HG02610 (cell line): Measurements from ENCODE around the gene RCL1.
"Not testable (repeated sequence)": the region's sequence is repeated elsewhere in the genome, so short reads cannot be mapped to it uniquely, and the experiment has no call there.

Experiments
- ATAC-seq: cut with Tn5 transposase; IDR thresholded peaks from one replicate; pipeline ENCODE4 v1.9.1; 2021; ENCODE audit warnings: mild to moderate bottlenecking, moderate library complexity; ENCODE audit not compliant: unreplicated experiment

The RCL1 gene

DNA sequence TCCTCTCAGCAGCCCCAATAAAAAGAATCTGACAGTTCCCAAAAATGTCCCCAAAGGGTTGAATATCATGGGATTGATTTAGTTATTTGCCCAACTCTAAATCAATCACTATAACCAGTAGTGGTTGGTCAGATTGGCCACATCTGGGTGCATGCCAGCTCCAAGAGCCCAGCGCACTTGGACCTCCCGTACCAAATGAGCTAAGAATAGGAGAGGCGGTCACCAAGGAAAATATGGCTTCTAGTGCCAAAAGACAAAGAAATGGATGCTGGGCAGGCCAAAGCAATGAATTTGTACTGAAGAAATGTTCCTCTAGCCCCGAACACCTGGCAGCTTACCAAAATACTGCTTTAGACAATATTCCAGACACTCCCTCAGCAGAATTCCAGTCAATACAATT, 80.3 kb downstream of the RCL1 start:
- ATAC-seq: no peak

DNA sequence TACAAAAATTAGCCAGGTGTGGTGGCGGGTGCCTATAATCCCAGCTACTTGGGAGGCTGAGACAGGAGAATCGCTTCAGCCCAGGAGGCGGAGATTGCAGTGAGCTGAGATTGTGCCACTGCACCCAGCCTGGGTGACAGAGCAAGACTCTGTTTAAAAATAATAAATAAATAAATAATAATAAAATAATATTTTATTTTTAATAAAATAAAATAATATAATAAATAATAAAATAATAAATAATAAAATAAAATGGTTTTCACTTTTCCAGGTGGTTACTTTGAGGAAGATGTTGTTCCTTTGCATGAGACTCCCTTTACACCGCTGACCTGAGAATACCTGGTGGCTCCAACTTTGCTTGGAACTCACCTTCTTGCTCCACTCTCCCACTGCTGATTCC, 82.8 kb downstream of the RCL1 start:
- no peak for ATAC-seq

DNA sequence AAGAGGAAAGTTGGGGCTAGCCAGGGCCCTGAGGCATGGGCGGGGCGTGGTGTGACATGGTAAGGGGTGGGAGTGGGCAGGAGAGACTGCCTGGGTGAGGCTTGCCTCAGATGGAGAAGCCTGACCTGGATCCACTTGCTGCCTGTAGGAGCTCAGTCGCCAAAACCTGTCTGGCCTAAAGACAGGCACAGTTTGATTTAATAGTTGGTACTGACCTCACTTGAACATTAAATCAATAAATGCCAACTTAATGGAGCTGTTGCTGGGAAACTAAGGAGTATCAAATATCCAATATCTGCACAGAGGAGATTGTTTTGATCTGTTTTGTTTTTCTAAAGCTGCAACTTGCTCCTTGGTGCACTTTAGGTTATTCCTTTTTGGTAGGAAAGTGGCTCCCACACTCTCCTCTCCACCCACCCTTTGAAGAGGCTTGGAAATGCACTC, 86.4 kb downstream of the RCL1 start:
- no peak for ATAC-seq

DNA sequence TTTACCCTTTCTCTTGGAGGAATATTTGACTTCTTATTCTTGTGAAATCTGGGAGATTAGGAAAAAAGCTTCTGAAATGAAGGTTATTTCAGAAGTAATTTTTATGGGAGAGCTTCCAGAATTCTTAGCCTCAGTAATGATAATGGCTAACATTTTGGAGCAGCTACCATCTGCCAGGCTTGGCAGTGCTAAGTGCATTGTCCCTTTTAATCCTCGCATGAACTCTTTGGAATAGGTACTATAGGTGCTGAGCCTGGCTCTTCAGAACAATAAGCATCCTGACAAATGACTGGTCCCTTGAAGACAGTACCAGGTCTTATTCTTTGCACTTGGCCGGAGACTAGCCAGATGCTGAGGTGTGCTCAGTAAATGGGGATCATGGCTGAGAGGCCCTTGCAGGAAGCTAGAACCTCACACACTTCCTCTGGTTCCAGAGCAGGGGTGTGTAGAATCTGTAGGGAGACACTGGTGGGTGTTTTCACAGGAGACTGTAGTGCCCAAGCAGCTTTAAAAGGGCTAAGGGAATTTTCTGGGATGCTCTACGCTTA, 90.7 kb downstream of the RCL1 start:
- no peak for ATAC-seq

DNA sequence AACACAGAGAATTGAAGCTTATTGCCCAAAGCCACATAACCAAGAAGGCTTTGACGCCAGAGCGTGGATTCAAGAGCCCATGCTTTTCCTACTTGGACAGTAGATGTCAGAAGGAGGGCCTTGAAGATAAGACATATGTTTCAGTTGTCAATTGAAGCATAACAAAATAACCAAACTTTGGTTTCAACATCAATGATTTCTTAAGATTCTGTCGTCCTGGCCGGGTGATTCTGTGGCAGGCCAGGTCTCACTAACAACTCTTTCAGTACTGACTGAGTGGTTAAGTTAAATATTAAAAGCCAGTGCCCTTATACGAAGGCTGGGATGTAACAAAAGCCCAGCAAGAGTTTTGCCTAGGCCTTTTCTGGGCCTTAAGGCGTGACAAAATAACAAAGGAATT, 94.0 kb downstream of the RCL1 start:
- ATAC-seq: peak; percentile 96

DNA sequence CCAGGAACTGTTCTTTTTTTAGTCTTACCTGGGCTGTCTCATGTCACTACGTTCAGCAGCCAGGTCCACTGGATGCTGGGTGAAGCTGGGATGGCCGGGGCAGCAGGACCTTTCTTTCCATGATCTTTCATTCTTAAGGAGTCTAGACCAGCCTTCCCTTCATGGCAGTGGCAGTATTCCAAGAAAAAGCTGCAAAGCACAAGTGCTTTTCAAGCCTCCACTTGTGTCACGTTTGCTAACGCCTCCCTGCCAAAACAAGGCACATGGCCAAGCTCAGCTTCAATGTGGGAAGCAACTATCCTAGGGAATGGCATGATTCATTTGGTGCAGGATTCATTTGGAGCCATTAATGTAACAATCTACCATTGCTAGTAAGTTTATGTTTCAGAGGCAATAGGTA, 94.8 kb downstream of the RCL1 start:
- no peak for ATAC-seq

DNA sequence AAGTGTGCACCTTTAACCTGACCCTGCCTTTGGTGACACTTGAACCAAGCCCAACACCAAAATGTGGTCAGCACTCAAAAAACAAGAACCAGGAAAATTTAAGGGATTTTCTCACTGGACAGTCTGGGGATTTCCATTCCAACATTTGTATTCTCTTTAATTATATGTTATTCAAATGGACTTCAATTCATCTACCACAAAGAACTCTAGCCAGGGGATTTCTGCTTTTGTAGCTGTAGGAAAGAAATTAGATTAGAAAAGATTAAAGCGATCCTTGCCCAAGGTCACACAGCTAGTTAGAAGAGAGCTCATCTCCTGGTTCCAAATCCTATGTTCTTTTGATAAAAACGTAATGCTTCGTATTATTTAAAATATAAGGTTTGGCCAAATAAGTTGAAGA, 97.5 kb downstream of the RCL1 start:
- ATAC-seq: no peak

DNA sequence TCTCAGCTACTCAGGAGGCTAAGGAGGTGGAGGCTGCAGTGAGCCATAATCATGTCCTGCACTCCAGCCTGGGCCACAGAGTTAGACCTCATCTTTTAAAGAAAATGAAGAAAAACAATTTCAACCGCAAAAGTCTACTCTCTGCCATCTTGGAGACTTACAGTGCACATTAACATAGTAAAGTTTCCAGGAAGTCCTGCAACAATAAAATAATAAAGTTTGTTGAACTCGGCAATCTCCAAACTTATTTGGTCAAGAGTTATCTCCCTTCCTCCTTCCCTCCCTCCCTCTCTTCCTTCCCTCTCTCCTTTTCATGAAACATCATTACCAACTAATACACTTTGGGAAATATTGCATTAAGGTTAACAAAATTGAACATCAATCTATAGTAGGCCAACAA, 98.2 kb downstream of the RCL1 start:
- no peak for ATAC-seq

DNA sequence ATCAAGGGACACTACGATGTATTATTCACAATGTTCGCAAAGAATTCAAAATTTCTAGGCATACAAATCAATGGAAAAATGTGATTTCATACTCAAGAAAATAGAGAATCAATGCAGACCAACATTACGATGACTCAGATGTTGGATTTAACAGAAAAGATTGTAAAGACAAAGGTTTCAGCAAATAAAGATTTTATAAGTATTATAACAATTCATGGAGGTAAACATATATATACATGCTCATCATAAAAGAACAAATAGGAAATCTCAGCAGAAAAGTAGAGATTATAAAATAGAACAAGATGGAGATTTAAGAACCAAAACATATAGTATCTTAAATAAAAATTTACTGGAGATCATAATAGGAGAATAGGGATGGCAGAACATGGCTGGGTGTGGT, 98.9 kb downstream of the RCL1 start:
- ATAC-seq: no peak

DNA sequence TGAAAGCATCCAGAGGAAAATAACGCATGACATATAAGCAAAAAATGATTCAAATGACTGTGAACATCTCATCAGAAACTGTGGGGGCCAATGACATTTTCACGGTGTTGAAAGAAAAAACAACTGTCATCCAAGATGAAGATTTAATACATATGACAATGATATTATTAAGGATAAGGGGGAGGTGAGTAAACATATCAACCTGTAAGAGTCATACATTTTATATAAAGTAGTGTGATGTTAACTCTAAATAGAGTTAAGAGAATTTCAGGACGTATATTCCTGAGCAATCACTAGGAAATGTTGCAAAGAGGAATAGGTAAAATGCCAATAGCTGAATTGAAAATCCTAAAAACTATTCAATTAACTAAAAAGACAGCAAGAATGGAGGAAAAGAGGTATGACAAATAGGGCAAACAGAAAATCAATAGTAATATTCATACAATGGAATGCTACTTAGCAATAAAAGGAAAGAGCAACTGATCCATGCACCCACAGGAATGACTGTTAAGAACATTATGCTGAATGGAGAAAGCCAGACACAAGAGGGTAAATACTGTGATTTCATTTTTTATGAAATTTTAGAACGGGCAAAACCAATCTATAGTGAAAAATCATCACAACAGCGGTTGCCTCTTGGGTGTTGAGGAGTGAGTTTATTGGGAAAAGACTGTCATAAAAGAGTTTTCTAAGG, 99.9 kb downstream of the RCL1 start:
- no peak for ATAC-seq

DNA sequence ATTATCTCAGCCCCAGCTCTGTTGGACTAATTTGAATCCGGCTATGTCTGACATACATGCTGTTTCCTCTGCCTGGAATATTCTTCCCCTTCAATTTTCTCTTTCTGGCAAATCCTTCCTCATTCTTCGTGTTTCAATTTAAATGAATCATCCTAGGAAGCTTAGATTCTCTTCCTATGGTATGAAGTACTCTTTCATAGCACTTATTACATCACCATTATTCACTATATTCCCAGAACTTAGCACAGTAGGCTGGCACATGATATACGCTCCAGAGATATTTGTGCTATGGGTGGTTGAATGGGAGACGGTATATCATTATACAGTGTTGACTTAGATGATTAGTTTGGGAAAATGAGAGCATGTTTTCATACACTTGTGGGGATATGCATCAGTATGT, 101.3 kb downstream of the RCL1 start:
- ATAC-seq: no peak

DNA sequence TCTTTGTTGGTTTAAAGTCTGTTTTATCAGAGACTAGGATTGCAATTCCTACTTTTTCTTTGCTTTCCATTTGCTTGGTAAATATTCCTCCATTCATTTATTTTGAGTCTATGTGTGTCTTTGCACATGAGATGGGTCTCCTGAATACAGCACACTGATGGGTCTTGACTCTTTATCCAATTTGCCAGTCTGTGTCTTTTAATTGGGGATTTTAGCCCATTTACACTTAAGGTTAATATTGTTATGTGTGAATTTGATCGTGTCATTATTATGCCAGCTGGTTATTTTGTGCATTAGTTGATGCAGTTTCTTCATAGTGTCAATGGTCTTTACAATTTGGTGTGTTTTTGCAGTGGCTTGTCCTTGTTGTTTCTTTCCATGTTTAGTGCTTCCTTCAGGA, 107.1 kb downstream of the RCL1 start:
- not testable (repeated sequence) for ATAC-seq

DNA sequence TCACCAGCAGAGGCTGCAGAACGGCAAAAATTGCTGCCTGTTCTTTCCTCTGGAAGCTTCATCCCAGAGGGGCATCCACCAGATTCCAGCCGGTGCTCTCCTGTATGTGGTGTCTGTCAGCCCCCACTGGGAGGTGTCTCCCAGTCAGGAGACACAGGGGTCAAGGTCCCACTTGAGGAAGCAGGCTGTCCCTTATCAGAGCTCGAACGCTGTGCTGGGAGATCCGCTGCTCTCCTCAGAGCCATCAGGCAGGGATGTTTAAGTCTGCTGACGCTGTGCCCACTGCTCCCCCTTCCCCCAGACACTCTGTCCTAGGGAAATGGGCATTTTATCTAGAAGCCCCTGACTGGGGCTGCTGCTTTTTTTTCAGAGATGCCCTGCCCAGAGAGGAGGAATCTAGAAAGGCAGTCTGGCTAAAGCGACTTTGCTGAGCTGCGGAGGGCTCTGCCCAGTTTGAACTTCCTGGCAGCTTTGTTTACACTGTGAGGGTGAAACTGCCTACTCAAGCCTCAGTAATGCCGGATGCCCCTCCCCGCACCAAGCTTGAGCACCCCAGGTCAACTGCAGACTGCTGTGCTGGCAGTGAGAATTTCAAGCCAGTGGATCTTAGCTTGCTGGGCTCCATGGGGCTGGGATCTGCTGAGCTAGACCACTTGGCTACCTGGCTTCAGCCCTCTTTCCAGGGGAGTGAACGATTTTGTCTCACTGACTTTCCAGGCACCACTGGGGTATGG, 108.8 kb downstream of the RCL1 start:
- not testable (repeated sequence) for ATAC-seq

DNA sequence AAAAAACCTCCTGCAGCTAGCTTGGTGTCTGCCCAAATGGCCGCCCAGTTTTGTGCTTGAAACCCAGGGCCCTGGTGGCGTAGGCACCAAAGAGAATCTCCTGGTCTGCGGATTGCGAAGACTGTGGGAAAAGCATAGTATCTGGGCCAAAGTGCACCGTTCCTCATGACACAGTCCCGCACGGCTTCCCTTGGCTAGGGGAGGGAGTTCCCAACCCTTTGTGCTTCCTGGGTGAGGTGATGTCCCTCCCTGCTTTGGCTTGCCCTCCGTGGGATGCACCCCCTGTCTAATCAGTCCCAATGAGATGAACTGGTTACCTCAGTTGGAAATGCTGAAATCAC, 109.4 kb downstream of the RCL1 start:
- no peak for ATAC-seq

DNA sequence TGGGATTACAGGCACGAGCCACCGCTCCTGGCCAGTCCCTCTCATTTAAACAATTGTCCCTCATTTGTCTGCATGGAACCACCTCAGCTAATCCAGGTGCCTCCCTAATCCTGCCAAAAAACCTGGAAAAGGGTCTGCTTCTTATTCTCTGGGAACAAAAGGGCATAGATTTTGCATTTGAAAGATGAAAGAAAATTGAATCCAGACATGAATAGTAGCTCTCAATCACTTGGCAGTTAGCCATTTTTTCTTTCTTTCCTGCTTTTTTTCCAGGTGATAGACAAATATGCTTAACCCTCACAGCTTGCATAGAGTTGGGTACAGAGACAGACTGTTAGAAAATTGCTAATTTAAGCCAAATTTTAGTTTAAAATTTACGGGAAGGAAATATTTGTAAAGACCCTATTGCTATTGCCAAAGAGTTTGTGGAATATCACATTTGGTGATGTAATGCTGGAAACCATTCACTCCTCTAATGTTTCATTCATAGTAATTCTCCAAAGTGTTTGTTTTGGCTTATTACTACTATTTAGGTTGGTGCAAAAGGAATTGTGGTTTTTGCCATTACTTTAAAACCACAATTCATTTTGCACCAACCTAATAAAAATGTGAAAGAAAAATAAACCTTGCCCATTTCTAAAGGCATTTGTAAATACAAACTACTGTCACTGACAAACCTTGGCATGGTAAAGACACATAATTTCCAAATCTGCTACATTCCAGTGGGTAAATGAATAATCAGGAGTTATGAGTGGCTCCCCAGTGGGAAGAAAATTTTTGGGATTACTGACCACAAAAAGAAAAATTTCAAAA, 111.8 kb downstream of the RCL1 start:
- no peak for ATAC-seq

DNA sequence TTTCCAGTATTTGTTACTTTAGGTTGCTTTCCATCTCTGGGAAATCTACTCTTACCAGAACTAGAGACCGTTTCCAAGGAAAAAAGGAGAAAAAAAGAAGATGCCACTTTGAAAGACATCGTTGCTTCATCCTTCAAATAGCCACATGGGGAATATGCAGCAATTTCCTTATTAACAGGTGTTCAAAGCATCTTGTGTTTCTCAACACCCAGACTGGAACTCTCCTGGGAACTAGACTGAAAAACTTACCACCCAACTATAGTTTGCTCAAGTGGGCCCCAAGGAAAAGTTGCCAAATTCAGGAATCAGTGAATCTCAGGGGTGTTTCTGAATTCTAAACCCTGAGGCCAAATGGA, 112.4 kb downstream of the RCL1 start:
- ATAC-seq: no peak
